Osteoblast (primary cell): ENCODE results near the gene BDKRB1. TPM values are rescaled to one million over a fixed set of nuclear protein-coding genes. Genes with fewer than 3 reads are reported as not detected.
A peak's percentile ranks its signal among the peaks of the same experiment; 100 is the strongest.

ENCODE experiments used
- DNase-seq: peaks from one replicate; pipeline ENCODE4 v3.0.0; 2011; ENCODE audit warnings: low spot score, mixed read lengths; ENCODE audit not compliant: insufficient read length; ENCODE audit errors: missing footprints
- H2AFZ ChIP-seq: 2 replicates; pipeline ENCODE4 v1.6.0; 2011; ENCODE audit warnings: mild to moderate bottlenecking, low read length
- H3K27ac ChIP-seq: 2 replicates; pipeline ENCODE4 v1.5.1; 2011; ENCODE audit warnings: mild to moderate bottlenecking, low read depth, low read length, moderate library complexity
- H3K27me3 ChIP-seq: 2 replicates; pipeline ENCODE4 v1.6.0; 2012; ENCODE audit warnings: mild to moderate bottlenecking, control low read depth, inconsistent platforms, low read length, moderate library complexity; ENCODE audit not compliant: insufficient read depth
- H3K36me3 ChIP-seq: 2 replicates; pipeline ENCODE4 v1.5.1; 2011; ENCODE audit warnings: mild to moderate bottlenecking, low read length, control low read depth, moderate library complexity; ENCODE audit not compliant: insufficient read depth
- H3K4me1 ChIP-seq: 2 replicates; pipeline ENCODE4 v1.5.1; 2011; ENCODE audit warnings: mild to moderate bottlenecking, low read length, control low read depth, moderate library complexity; ENCODE audit not compliant: insufficient read depth
- H3K4me2 ChIP-seq: 2 replicates; pipeline ENCODE4 v1.6.0; 2011; ENCODE audit warnings: mild to moderate bottlenecking, low read length; ENCODE audit not compliant: insufficient read depth
- H3K4me3 ChIP-seq: fragments of 200-600 bp; sonication (generic); 3 replicates; pipeline ENCODE4 v1.5.1; 2012; ENCODE audit warnings: mild to moderate bottlenecking, low read length, inconsistent platforms; ENCODE audit not compliant: insufficient read depth
- H3K79me2 ChIP-seq: 2 replicates; pipeline ENCODE4 v1.6.0; 2012; ENCODE audit warnings: mild to moderate bottlenecking, low read length, control low read depth, inconsistent platforms; ENCODE audit not compliant: insufficient read depth
- H3K9me3 ChIP-seq: 2 replicates; pipeline ENCODE4 v1.5.1; 2011; ENCODE audit warnings: low read depth, low read length, control low read depth
- H4K20me1 ChIP-seq: 2 replicates; pipeline ENCODE4 v1.6.0; 2012; ENCODE audit warnings: mild to moderate bottlenecking, low read length, control low read depth; ENCODE audit not compliant: insufficient read depth
- total RNA-seq: library from RNA; depleted of rRNA; stranded (reverse); fragments of >200 nt; gene quantifications from 2 replicates; pipeline ENCODE4 v1.2.3, GENCODE V29; 2012
- TF ChIP-seq, protein P1 (sequence below): IDR thresholded peaks from 2 replicates; pipeline ENCODE4 v1.5.1; 2011; ENCODE audit warnings: mild to moderate bottlenecking, low read depth, low read length, moderate library complexity; ENCODE audit errors: extremely low read depth

The BDKRB1 gene
- total RNA-seq, 1 donor = 0.72 TPM

DNA sequence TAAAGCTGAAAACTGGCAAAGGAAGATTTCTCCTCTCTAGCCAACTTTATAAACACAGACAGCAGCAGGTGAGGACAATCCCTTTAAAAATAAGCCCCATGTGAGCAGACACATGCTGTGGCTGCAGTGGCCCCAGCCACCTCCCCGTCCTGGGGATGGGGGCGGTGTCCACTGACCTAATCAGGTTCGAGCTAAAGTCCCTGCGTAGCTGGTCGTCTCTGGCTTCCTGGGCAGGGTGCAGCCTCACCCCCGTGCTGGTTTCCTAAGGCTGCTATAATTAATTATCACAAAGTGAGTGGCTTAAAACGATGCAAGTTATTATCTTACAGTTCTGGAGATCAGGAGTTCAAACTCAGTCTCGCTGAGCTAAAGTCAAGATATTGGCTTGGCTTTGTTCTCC lies 1.0 kb downstream of the BDKRB1 start:
- H3K36me3 ChIP-seq = peaks cover 15% of the 10 kb centered on the region
- TF ChIP-seq, protein P1, sequence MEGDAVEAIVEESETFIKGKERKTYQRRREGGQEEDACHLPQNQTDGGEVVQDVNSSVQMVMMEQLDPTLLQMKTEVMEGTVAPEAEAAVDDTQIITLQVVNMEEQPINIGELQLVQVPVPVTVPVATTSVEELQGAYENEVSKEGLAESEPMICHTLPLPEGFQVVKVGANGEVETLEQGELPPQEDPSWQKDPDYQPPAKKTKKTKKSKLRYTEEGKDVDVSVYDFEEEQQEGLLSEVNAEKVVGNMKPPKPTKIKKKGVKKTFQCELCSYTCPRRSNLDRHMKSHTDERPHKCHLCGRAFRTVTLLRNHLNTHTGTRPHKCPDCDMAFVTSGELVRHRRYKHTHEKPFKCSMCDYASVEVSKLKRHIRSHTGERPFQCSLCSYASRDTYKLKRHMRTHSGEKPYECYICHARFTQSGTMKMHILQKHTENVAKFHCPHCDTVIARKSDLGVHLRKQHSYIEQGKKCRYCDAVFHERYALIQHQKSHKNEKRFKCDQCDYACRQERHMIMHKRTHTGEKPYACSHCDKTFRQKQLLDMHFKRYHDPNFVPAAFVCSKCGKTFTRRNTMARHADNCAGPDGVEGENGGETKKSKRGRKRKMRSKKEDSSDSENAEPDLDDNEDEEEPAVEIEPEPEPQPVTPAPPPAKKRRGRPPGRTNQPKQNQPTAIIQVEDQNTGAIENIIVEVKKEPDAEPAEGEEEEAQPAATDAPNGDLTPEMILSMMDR = no peak
- peaks cover 53% of the 10 kb centered on the region for H3K4me1 ChIP-seq
- no peaks in the 10 kb centered on the region for H3K9me3 ChIP-seq
- peak overlapping the region; percentile 75 for H3K4me2 ChIP-seq
- peaks cover 37% of the 10 kb centered on the region for H3K79me2 ChIP-seq
- no peak for DNase-seq
- peak overlapping the region; percentile 59 for H3K4me3 ChIP-seq
- no peak overlapping the region for H2AFZ ChIP-seq
- H3K27ac ChIP-seq = peak overlapping the region; percentile 97
- H3K27me3 ChIP-seq = no peaks in the 10 kb centered on the region
- no peaks in the 10 kb centered on the region for H4K20me1 ChIP-seq

DNA sequence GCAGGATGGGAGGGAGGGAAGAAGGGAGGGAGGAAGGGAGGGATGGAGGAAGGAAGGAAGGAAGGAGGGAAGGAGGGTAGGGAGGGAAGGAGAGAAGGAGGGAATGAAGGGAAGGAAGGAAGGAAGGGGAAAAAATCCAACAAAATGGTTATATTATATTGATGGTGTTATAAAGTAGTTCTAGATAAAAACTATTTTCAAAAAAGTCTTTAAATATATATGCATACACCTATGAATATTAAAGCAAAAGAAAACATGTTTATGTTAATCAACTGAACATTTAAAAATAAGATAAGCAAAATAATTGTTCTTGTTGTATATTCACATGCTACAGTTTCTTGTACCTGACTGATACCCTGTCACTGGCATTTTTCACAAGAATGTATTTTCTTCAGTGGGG lies 1.9 kb downstream of the BDKRB1 start:
- H3K79me2 ChIP-seq = peaks cover 39% of the 10 kb centered on the region
- no peak for DNase-seq
- no peaks in the 10 kb centered on the region for H4K20me1 ChIP-seq
- no peak overlapping the region for H3K27ac ChIP-seq
- no peaks in the 10 kb centered on the region for H3K27me3 ChIP-seq
- peak overlapping the region; percentile 75 for H3K4me2 ChIP-seq
- H3K4me3 ChIP-seq = peak overlapping the region; percentile 59
- H3K9me3 ChIP-seq = no peaks in the 10 kb centered on the region
- no peak overlapping the region for H2AFZ ChIP-seq
- peaks cover 48% of the 10 kb centered on the region for H3K4me1 ChIP-seq
- TF ChIP-seq, protein P1 = no peak
- H3K36me3 ChIP-seq = peaks cover 20% of the 10 kb centered on the region

DNA sequence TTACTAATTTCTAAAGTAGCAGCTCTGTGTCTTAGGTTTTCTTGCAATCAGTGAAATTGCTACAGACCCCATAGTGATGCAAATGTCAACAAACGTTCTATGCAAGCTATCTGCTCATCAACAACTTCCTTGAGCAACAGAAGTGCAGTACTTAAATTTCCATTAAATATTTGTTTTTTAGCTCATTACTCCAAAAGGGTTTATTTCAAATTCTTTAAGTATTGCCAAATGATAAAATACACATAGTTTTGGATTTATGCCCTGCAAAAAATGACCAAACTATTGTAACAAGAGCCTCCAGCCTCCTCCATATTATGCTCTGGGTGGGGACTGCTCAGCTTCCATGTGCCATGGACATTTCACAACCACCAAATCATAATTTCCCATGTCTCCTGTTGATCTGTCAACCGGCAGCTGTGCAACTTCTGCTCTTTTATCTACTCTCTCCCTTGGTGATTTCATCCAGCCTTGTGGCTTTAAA lies 4.4 kb downstream of the BDKRB1 start:
- H3K4me1 ChIP-seq = peaks cover 30% of the 10 kb centered on the region
- no peak overlapping the region for H3K4me3 ChIP-seq
- no peaks in the 10 kb centered on the region for H3K27me3 ChIP-seq
- H2AFZ ChIP-seq = no peak overlapping the region
- TF ChIP-seq, protein P1 = no peak
- H3K4me2 ChIP-seq = peak overlapping the region; percentile 4
- H3K36me3 ChIP-seq = peaks cover 40% of the 10 kb centered on the region
- DNase-seq = peak; percentile 92
- H3K9me3 ChIP-seq = no peaks in the 10 kb centered on the region
- H3K79me2 ChIP-seq = peaks cover 41% of the 10 kb centered on the region
- peak overlapping the region; percentile 47 for H3K27ac ChIP-seq
- no peaks in the 10 kb centered on the region for H4K20me1 ChIP-seq

DNA sequence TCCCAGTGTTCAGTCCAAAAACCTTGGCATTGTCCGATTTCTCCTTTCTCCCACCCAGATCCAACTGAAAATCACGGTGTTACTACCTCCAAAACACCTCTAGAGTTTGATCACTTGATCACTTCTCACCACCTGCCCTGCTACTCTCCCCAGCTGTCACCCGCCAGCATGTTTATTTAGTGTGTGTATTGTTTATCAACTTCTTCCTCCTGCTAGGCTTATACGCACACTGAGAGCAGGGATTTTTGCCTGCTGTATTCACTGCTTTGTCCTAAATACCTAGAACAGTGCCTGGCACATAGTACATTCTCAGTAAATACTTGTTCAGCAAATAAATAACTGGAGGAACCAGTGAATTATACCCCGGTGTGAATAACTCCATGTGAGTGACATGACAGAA lies 5.0 kb downstream of the BDKRB1 start:
- TF ChIP-seq, protein P1 = no peak
- Histone ChIP-seq H3K27ac (peak overlapping the region; percentile 47), H3K4me1 (peaks cover 23% of the 10 kb centered on the region), H3K9me3 (no peaks in the 10 kb centered on the region), H4K20me1 (no peaks in the 10 kb centered on the region), H3K4me3 (no peak overlapping the region), H3K4me2 (no peak overlapping the region), H3K27me3 (no peaks in the 10 kb centered on the region), H3K79me2 (peaks cover 41% of the 10 kb centered on the region), H3K36me3 (peaks cover 43% of the 10 kb centered on the region), H2AFZ (no peak overlapping the region)
- no peak for DNase-seq
